GM23338 (cell line): ENCODE data around the gene MUC21. TPM values are rescaled to one million over a fixed set of nuclear protein-coding genes. Genes with fewer than 3 reads are reported as not detected.
"Not testable (repeated sequence)": the region's sequence is repeated elsewhere in the genome, so short reads cannot be mapped to it uniquely, and the experiment has no call there.

Experiments used
- ATAC-seq: fragments of 200-7000 bp; cut with Tn5 transposase; 3 replicates; pipeline ENCODE4 v1.9.1; 2020
- DNase-seq: peaks from one replicate; pipeline ENCODE4 v3.0.0-alpha.2; 2015; ENCODE audit warnings: low spot score
- H2AFZ ChIP-seq: fragments of 200-600 bp; sonication (generic); 2 replicates; pipeline ENCODE4 v1.8.0; 2016; ENCODE audit warnings: antibody characterized with exemption, mild to moderate bottlenecking, moderate library complexity
- H3F3A ChIP-seq: fragments of 200-600 bp; sonication (generic); replicated peaks from 2 replicates; pipeline ENCODE4 v1.8.0; 2017; ENCODE audit warnings: antibody characterized with exemption, mixed run types, low read depth
- H3K27ac ChIP-seq: fragments of 200-600 bp; sonication (generic); 2 replicates; pipeline ENCODE4 v1.6.1; 2016; ENCODE audit warnings: low read depth
- H3K27me3 ChIP-seq: fragments of 200-600 bp; sonication (generic); 2 replicates; pipeline ENCODE4 v1.8.0; 2016; ENCODE audit warnings: mild to moderate bottlenecking, mixed run types, moderate library complexity; ENCODE audit not compliant: insufficient read depth
- H3K36me3 ChIP-seq: fragments of 200-600 bp; sonication (generic); 2 replicates; pipeline ENCODE4 v1.8.0; 2016; ENCODE audit warnings: mild to moderate bottlenecking; ENCODE audit not compliant: insufficient read depth
- H3K4me1 ChIP-seq: fragments of 200-600 bp; sonication (generic); 2 replicates; pipeline ENCODE4 v1.8.0; 2016; ENCODE audit warnings: mild to moderate bottlenecking, moderate library complexity; ENCODE audit not compliant: insufficient read depth
- H3K4me2 ChIP-seq: fragments of 200-600 bp; sonication (generic); 2 replicates; pipeline ENCODE4 v1.7.1; 2017; ENCODE audit warnings: mixed run types
- H3K4me3 ChIP-seq: fragments of 200-600 bp; sonication (generic); 2 replicates; pipeline ENCODE4 v1.6.1; 2016; ENCODE audit warnings: mixed run types
- H3K79me2 ChIP-seq: fragments of 200-600 bp; sonication (generic); replicated peaks from 2 replicates; pipeline ENCODE4 v1.8.0; 2017; ENCODE audit warnings: mild to moderate bottlenecking; ENCODE audit not compliant: insufficient read depth
- H3K9me2 ChIP-seq: fragments of 200-600 bp; sonication (generic); 2 replicates; pipeline ENCODE4 v1.8.0; 2017; ENCODE audit not compliant: insufficient read depth
- H4K20me1 ChIP-seq: fragments of 200-600 bp; sonication (generic); replicated peaks from 2 replicates; pipeline ENCODE4 v1.8.0; 2017; ENCODE audit warnings: mild to moderate bottlenecking; ENCODE audit not compliant: insufficient read depth
- H3K27ac Mint-ChIP-seq: 2 replicates; pipeline ENCODE4 v1.8.0; 2020; ENCODE audit warnings: inconsistent platforms, mild to moderate bottlenecking, moderate library complexity, mixed read lengths
- H3K27me3 Mint-ChIP-seq: 3 replicates; pipeline ENCODE4 v1.8.0; 2022; ENCODE audit warnings: low read depth, mild to moderate bottlenecking, moderate library complexity, mixed read lengths, inconsistent platforms; ENCODE audit not compliant: insufficient read depth, poor library complexity
- H3K36me3 Mint-ChIP-seq: 3 replicates; pipeline ENCODE4 v1.8.0; 2021; ENCODE audit warnings: low read depth, mild to moderate bottlenecking, inconsistent platforms, moderate library complexity, mixed read lengths
- H3K4me1 Mint-ChIP-seq: 3 replicates; pipeline ENCODE4 v1.8.0; 2020; ENCODE audit warnings: mild to moderate bottlenecking, inconsistent platforms, mixed read lengths
- H3K4me3 Mint-ChIP-seq: 3 replicates; pipeline ENCODE4 v1.8.0; 2021; ENCODE audit warnings: moderate library complexity, mild to moderate bottlenecking, inconsistent platforms, mixed read lengths
- H3K9me3 Mint-ChIP-seq: 3 replicates; pipeline ENCODE4 v1.8.0; 2020; ENCODE audit warnings: moderate library complexity, mild to moderate bottlenecking, inconsistent platforms, mixed read lengths
- EZH2 ChIP-seq: fragments of 200-600 bp; sonication (generic); IDR thresholded peaks from one replicate; pipeline ENCODE4 v1.8.0; 2017; ENCODE audit warnings: antibody characterized with exemption, mild to moderate bottlenecking, low read depth; ENCODE audit not compliant: unreplicated experiment
- JUNB ChIP-seq: IDR thresholded peaks from one replicate; pipeline ENCODE4 v1.6.1; 2016; ENCODE audit warnings: antibody characterized with exemption; ENCODE audit not compliant: unreplicated experiment
- NANOG ChIP-seq: IDR thresholded peaks from 2 replicates; pipeline ENCODE4 v1.6.1; 2016; ENCODE audit warnings: antibody characterized with exemption, borderline replicate concordance
- POLR2AphosphoS5 ChIP-seq: IDR thresholded peaks from 2 replicates; pipeline ENCODE4 v1.6.1; 2016; ENCODE audit warnings: antibody characterized with exemption, low read depth
- REST ChIP-seq: IDR thresholded peaks from one replicate; pipeline ENCODE4 v1.6.1; 2018; ENCODE audit warnings: antibody characterized with exemption; ENCODE audit not compliant: unreplicated experiment
- STAT1 ChIP-seq: IDR thresholded peaks from one replicate; pipeline ENCODE4 v1.6.1; 2016; ENCODE audit warnings: antibody characterized with exemption; ENCODE audit not compliant: unreplicated experiment
- ZNF114 ChIP-seq: fragments of 250-450 bp; sonication (Bioruptor Pico); IDR thresholded peaks from 2 replicates; pipeline ENCODE4 v1.5.0; 2020; ENCODE audit warnings: mild to moderate bottlenecking, moderate library complexity
- polyA plus RNA-seq: library from polyadenylated mRNA; unstranded; fragments of >200 nt; fragmentation: Nextera tagmentation; extraction: Ambion mirVana; gene quantifications from 2 replicates; pipeline ENCODE4 v1.2.1, GENCODE V29; 2016
- total RNA-seq: library from RNA; depleted of rRNA; stranded (reverse); fragments of >200 nt; shearing (Covaris generic); gene quantifications from 2 replicates; pipeline ENCODE4 v1.2.3, GENCODE V29; 2014
- TF ChIP-seq, protein P1 (sequence below): fragments of 250-450 bp; sonication (Bioruptor Pico); IDR thresholded peaks from 2 replicates; pipeline ENCODE4 v1.5.0; 2020; ENCODE audit warnings: mild to moderate bottlenecking, moderate library complexity

Gene MUC21
- total and polyA plus RNA-seq, 2 experiments from 2014 or later: not detected

GRCh38 chr6:31017436-31017835, 33.9 kb downstream of the MUC21 start:
- H3K4me3 Mint-ChIP-seq, H3K27ac ChIP-seq, H3K4me1 ChIP-seq, H3F3A ChIP-seq, H3K4me3 ChIP-seq, H2AFZ ChIP-seq, H3K27ac Mint-ChIP-seq, H3K4me1 Mint-ChIP-seq, DNase-seq, H3K36me3 ChIP-seq, H3K27me3 Mint-ChIP-seq, H3K9me2 ChIP-seq, H3K4me2 ChIP-seq, H3K27me3 ChIP-seq, ATAC-seq, H3K79me2 ChIP-seq, H4K20me1 ChIP-seq, H3K36me3 Mint-ChIP-seq: not testable (repeated sequence)
- peaks cover 13% of the 10 kb centered on the region for H3K9me3 Mint-ChIP-seq

DNA sequence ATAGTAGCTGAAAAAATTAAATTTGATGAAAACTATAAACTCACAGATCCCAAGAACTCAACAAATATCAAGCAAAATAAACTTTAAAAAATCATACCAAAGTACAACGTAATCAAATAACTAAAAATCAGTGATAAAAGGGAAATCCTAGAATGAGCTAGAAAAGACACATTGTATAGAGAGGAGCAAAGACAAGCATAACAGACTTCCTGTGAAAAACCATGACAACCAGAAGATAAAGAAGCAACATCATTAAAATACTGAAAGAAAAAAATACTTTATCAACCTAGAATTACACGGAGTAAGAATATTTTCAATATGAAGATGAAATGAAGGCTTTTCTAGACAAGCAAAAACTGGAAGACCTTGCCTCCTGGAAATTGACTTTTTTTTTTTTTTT, 36.5 kb downstream of the MUC21 start:
- Histone ChIP-seq H3F3A (no peaks in the 10 kb centered on the region), H3K27me3 (peaks cover 9% of the 10 kb centered on the region; the same call in 1 of the 2 replicates), H3K27ac (no peak overlapping the region), H3K36me3 (no peaks in the 10 kb centered on the region), H2AFZ (peak overlapping the region; percentile 64), H3K4me3 (peak overlapping the region; percentile 48), H3K79me2 (no peaks in the 10 kb centered on the region), H3K4me2 (peak overlapping the region; percentile 61), H3K9me2 (no peaks in the 10 kb centered on the region), H4K20me1 (no peaks in the 10 kb centered on the region), H3K4me1 (0 out of 2 replicates have a peak, but pooled peaks cover 4% of the 10 kb centered on the region)
- ATAC-seq (no peak), DNase-seq (no peak)
- Mint-ChIP-seq H3K27me3 (peaks cover 5% of the 10 kb centered on the region), H3K9me3 (peaks cover 13% of the 10 kb centered on the region), H3K27ac (no peak overlapping the region), H3K4me1 (no peaks in the 10 kb centered on the region), H3K36me3 (peaks cover 7% of the 10 kb centered on the region; the same call in 2 of the 3 replicates), H3K4me3 (no peak overlapping the region)
- no peak for TF ChIP-seq EZH2
- TF ChIP-seq, protein P1, sequence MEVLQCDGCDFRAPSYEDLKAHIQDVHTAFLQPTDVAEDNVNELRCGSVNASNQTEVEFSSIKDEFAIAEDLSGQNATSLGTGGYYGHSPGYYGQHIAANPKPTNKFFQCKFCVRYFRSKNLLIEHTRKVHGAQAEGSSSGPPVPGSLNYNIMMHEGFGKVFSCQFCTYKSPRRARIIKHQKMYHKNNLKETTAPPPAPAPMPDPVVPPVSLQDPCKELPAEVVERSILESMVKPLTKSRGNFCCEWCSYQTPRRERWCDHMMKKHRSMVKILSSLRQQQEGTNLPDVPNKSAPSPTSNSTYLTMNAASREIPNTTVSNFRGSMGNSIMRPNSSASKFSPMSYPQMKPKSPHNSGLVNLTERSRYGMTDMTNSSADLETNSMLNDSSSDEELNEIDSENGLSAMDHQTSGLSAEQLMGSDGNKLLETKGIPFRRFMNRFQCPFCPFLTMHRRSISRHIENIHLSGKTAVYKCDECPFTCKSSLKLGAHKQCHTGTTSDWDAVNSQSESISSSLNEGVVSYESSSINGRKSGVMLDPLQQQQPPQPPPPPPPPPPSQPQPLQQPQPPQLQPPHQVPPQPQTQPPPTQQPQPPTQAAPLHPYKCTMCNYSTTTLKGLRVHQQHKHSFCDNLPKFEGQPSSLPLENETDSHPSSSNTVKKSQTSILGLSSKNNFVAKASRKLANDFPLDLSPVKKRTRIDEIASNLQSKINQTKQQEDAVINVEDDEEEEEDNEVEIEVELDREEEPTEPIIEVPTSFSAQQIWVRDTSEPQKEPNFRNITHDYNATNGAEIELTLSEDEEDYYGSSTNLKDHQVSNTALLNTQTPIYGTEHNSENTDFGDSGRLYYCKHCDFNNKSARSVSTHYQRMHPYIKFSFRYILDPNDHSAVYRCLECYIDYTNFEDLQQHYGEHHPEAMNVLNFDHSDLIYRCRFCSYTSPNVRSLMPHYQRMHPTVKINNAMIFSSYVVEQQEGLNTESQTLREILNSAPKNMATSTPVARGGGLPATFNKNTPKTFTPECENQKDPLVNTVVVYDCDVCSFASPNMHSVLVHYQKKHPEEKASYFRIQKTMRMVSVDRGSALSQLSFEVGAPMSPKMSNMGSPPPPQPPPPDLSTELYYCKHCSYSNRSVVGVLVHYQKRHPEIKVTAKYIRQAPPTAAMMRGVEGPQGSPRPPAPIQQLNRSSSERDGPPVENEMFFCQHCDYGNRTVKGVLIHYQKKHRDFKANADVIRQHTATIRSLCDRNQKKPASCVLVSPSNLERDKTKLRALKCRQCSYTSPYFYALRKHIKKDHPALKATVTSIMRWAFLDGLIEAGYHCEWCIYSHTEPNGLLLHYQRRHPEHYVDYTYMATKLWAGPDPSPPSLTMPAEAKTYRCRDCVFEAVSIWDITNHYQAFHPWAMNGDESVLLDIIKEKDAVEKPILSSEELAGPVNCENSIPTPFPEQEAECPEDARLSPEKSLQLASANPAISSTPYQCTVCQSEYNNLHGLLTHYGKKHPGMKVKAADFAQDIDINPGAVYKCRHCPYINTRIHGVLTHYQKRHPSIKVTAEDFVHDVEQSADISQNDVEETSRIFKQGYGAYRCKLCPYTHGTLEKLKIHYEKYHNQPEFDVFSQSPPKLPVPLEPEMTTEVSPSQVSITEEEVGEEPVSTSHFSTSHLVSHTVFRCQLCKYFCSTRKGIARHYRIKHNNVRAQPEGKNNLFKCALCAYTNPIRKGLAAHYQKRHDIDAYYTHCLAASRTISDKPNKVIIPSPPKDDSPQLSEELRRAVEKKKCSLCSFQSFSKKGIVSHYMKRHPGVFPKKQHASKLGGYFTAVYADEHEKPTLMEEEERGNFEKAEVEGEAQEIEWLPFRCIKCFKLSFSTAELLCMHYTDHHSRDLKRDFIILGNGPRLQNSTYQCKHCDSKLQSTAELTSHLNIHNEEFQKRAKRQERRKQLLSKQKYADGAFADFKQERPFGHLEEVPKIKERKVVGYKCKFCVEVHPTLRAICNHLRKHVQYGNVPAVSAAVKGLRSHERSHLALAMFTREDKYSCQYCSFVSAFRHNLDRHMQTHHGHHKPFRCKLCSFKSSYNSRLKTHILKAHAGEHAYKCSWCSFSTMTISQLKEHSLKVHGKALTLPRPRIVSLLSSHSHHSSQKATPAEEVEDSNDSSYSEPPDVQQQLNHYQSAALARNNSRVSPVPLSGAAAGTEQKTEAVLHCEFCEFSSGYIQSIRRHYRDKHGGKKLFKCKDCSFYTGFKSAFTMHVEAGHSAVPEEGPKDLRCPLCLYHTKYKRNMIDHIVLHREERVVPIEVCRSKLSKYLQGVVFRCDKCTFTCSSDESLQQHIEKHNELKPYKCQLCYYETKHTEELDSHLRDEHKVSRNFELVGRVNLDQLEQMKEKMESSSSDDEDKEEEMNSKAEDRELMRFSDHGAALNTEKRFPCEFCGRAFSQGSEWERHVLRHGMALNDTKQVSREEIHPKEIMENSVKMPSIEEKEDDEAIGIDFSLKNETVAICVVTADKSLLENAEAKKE (CRISPR knock-in tag): no peak
- TF ChIP-seq STAT1: no peak
- TF ChIP-seq NANOG: no peak
- TF ChIP-seq ZNF114: no peak
- TF ChIP-seq POLR2AphosphoS5: no peak
- TF ChIP-seq JUNB: no peak
- TF ChIP-seq REST: no peak

- not testable (repeated sequence) for H3K27ac Mint-ChIP-seq, H3K4me3 Mint-ChIP-seq, H3K4me1 Mint-ChIP-seq, H3K79me2 ChIP-seq, H4K20me1 ChIP-seq, H3K9me2 ChIP-seq, H3K27ac ChIP-seq, H3F3A ChIP-seq, H3K27me3 ChIP-seq, H3K36me3 ChIP-seq, H3K4me1 ChIP-seq, H3K27me3 Mint-ChIP-seq, H3K36me3 Mint-ChIP-seq
- H2AFZ ChIP-seq: peak overlapping the region; percentile 64; the same call in 1 of the 2 replicates
- peak overlapping the region; percentile 48 for H3K4me3 ChIP-seq
- peak; percentile 72 for ATAC-seq
- peak; percentile 64 for DNase-seq
- H3K9me3 Mint-ChIP-seq: peaks cover 12% of the 10 kb centered on the region
- H3K4me2 ChIP-seq: peak overlapping the region; percentile 61
Measured at GRCh38 chr6:31020631-31021255, 37.2 kb downstream of the MUC21 start.
